ENCODE measurements around the gene FAM131C.
"Not testable (repeated sequence)": the region's sequence is repeated elsewhere in the genome, so short reads cannot be mapped to it uniquely, and the experiment has no call there.

Gene FAM131C

DNA sequence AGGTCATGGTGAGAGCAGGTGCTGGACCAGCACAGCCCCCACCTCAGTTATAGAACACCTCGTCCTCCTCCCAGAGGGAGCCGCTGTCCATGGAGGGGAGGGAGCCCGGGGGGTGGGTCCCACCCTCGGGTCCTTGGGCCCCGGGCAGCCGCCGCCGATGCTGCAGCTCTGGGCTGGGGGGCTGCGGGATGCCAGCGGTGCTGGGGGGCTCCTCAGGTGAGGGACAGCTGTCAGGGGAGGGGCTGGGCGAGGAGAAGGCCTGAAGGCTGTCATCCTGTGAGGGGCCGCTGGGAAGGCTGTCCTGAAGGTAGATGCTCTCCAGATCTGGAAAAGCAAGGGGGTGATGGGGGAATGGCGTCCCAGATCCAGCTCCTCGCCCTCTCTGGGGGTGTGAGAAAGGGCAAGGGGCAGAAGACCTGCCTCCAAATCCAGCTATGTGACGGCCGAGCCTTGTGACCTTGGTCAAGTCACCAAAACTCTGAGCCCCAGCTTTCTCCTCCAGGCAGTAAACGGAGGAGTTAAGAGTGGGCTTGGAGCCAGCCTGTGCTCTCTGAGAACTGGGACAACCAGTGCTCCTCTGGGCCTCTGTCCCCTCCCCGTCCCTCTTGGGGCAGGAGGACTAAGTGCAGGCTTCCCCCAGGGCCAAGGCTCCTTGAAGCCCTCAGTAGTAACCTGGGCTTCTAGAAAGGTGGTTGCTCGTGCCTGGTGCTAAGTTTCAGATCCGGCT is 14.9 kb downstream of the FAM131C start:
- not testable (repeated sequence) for H3K4me3 ChIP-seq (replicated peaks; ENCODE audit: insufficient read depth, low read length); DNase-seq (ENCODE audit: low read depth in 1 of 2, low spot score in 1 of 2); H3K27ac ChIP-seq (replicated peaks); H3K27me3 ChIP-seq (ENCODE audit: insufficient read depth, poor library complexity, severe bottlenecking)

DNA sequence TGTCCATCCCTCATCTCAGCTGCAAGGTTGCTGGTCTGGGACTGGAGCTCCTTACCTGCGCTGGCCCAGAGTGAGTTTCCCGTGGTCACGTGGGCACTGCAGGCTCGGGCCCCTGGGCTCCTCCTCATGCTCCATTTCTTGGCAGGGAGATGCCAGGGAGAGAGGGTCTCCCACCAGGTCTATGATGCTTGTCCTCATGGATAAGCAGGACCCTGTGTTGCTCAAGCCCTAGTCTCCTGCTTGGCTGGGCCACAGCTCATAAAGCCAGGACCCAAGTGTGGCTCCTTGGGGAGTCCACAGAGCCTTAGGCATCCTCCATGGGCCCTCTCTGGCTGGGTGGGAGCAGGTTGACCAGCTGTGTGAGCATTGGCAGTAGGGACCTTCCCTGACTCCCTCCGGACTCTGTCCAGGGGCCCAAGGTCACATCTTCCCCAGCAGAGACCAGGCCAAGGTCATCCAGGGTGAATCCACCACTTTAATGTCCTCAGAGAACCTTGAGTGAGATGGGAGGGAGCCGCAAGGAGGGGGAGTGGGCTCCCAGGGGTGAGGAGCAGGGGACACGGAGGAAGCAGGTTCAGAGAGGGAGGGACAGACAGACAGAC is 16.0 kb downstream of the FAM131C start:
- DNase-seq (ENCODE audit: low read depth in 1 of 2, low spot score in 1 of 2); H3K27me3 ChIP-seq (ENCODE audit: insufficient read depth, poor library complexity, severe bottlenecking); H3K4me3 ChIP-seq (replicated peaks; ENCODE audit: insufficient read depth, low read length); H3K27ac ChIP-seq (replicated peaks): not testable (repeated sequence)

DNA sequence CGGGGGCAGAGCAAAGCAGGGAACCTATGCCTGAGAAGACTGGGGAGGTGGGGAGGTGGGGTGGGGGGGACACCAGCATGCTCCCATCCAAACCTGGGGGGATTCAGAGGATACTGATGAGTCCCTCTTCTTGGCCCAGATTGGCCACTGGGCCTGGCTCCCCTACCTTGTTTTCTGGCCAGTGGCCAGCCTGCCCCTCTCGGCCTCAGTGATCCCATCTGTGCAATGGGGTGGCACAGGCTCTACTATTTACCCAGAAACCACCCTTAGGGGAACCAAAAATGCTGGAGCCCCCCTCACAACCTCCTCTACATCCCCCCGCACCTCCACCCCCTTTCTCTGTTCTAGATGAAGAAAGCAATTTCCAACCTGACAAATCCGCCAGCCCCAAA is 16.9 kb downstream of the FAM131C start:
- not testable (repeated sequence) for H3K27me3 ChIP-seq (ENCODE audit: insufficient read depth, poor library complexity, severe bottlenecking); H3K27ac ChIP-seq (replicated peaks); DNase-seq (ENCODE audit: low read depth in 1 of 2, low spot score in 1 of 2); H3K4me3 ChIP-seq (replicated peaks; ENCODE audit: insufficient read depth, low read length)

DNA sequence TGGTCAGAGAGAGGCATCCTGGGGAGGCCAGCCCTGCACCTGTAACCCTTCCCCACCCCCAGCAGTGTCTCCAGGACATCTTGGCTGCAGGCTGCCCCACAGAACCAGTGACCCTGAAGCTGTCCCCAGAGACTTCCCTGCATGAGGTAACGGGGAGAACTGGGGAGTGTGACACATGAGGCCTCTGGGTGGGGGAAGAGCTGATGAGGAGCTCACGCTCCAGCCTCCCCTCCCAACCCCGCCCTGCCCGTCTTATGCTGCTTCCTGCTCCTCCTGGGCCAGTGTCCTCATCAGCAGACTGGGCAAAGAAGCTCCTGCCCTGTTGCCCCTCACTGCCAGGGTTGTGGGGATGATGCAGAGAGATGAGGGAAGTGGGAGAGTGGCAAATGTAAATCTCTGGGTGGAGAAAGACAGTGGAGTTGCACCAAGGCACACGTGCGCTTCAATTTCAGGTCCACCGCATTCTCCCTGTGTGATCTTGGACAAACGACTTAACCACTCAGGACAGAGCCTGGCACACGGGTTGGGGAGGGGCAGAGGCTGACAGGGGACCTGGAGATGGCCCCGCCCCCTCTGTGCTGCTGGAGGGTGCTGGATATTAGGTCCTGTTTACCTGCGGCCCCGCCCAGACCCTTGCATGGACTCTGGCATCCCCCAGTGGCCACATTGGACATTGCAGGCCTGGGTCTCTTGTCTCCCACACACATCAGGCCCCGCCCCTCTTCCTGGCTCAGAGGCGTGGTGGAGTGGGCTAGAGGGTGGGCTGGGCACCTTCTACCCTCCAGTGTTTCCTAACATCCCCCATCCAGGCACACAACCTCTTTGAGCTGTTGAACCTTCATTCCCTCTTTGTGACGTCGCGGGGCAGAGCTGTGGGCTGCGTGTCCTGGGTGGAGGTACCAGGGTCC is 17.6 kb downstream of the FAM131C start:
- no peak for TF ChIP-seq GABPA (IDR thresholded peaks at IDR 0.05; ENCODE audit: low read depth)
- no peak for TF ChIP-seq POLR2AphosphoS5 (IDR thresholded peaks at IDR 0.05; ENCODE audit: low read depth)
- TF ChIP-seq, protein P1, sequence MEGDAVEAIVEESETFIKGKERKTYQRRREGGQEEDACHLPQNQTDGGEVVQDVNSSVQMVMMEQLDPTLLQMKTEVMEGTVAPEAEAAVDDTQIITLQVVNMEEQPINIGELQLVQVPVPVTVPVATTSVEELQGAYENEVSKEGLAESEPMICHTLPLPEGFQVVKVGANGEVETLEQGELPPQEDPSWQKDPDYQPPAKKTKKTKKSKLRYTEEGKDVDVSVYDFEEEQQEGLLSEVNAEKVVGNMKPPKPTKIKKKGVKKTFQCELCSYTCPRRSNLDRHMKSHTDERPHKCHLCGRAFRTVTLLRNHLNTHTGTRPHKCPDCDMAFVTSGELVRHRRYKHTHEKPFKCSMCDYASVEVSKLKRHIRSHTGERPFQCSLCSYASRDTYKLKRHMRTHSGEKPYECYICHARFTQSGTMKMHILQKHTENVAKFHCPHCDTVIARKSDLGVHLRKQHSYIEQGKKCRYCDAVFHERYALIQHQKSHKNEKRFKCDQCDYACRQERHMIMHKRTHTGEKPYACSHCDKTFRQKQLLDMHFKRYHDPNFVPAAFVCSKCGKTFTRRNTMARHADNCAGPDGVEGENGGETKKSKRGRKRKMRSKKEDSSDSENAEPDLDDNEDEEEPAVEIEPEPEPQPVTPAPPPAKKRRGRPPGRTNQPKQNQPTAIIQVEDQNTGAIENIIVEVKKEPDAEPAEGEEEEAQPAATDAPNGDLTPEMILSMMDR (IDR thresholded peaks at IDR 0.05; ENCODE audit: insufficient read depth, low read length): peak; percentile 92
- no peaks in the 10 kb centered on the region for H3K27me3 ChIP-seq (ENCODE audit: insufficient read depth, poor library complexity, severe bottlenecking)
- no peak overlapping the region for H3K27ac ChIP-seq (replicated peaks)
- DNase-seq (ENCODE audit: low read depth in 1 of 2, low spot score in 1 of 2): peak; percentile 77 to 78
- H3K4me3 ChIP-seq (replicated peaks; ENCODE audit: insufficient read depth, low read length): no peak overlapping the region

DNA sequence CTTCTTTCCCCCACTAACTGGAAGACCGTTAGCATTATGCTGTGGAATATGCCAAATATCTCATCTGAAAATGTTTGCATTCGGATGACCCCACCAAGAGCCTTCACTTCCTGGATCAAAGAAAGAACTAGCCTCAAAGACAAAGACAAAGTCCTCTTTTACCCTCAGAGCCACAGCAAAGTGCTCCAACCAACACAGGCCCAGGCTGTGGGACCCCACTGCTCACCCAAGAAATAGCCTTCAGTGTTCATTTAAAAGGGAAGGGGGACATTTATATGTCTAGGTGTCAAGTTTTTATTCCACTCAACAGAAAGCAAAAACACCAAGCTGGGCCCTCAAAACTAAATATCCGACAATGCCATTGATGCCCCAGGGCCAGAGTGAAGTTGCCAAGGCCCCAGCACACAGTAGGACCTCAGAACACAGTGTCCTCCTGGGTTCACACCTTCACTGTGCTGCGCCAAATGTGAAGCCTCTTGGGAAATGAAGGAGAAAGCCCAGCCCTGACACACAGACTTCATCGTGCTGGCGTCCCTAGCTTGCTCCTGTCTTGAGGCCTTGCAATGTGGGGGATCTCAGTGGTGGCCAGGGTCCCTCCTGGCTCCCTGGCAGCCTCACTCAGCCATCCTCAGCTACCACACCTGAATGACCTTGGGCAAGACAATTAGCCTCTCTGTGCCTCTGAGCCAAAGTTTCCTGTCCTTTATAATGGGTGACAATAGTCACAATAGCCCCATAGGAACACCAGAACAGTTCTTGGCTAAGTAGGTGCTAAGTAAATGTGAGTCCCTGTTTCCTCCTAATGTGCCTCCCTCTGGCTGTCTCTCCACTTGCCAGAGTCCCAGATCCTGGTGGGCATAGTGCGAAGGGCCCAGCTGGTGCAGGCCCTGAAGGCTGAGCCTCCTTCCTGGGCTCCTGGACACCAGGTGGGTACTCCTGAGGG is 18.6 kb downstream of the FAM131C start:
- no peaks in the 10 kb centered on the region for H3K27me3 ChIP-seq (ENCODE audit: insufficient read depth, poor library complexity, severe bottlenecking)
- H3K27ac ChIP-seq (replicated peaks): no peak overlapping the region
- TF ChIP-seq, protein P1 (IDR thresholded peaks at IDR 0.05; ENCODE audit: insufficient read depth, low read length): no peak
- TF ChIP-seq SPI1 (IDR thresholded peaks at IDR 0.05; ENCODE audit: borderline replicate concordance, low read depth): no peak
- no peak for TF ChIP-seq POLR2AphosphoS5 (IDR thresholded peaks at IDR 0.05; ENCODE audit: low read depth)
- TF ChIP-seq, protein P2, sequence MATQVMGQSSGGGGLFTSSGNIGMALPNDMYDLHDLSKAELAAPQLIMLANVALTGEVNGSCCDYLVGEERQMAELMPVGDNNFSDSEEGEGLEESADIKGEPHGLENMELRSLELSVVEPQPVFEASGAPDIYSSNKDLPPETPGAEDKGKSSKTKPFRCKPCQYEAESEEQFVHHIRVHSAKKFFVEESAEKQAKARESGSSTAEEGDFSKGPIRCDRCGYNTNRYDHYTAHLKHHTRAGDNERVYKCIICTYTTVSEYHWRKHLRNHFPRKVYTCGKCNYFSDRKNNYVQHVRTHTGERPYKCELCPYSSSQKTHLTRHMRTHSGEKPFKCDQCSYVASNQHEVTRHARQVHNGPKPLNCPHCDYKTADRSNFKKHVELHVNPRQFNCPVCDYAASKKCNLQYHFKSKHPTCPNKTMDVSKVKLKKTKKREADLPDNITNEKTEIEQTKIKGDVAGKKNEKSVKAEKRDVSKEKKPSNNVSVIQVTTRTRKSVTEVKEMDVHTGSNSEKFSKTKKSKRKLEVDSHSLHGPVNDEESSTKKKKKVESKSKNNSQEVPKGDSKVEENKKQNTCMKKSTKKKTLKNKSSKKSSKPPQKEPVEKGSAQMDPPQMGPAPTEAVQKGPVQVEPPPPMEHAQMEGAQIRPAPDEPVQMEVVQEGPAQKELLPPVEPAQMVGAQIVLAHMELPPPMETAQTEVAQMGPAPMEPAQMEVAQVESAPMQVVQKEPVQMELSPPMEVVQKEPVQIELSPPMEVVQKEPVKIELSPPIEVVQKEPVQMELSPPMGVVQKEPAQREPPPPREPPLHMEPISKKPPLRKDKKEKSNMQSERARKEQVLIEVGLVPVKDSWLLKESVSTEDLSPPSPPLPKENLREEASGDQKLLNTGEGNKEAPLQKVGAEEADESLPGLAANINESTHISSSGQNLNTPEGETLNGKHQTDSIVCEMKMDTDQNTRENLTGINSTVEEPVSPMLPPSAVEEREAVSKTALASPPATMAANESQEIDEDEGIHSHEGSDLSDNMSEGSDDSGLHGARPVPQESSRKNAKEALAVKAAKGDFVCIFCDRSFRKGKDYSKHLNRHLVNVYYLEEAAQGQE (IDR thresholded peaks at IDR 0.05; ENCODE audit: insufficient replicate concordance, low read depth): no peak
- no peak for TF ChIP-seq GABPA (IDR thresholded peaks at IDR 0.05; ENCODE audit: low read depth)
- no peak for DNase-seq (ENCODE audit: low read depth in 1 of 2, low spot score in 1 of 2)
- H3K4me3 ChIP-seq (replicated peaks; ENCODE audit: insufficient read depth, low read length): no peak overlapping the region
